Measurements from ENCODE around the gene MAD1L1. TPM values are rescaled to one million over a fixed set of nuclear protein-coding genes. Genes with fewer than 3 reads are reported as not detected.

Gene MAD1L1
- total and polyA plus RNA-seq, 2 of the 4 experiments (the other 2 are of a cell fraction), result 29.0 to 40.9 TPM

GRCh38 chr7:2116448-2116810 is 116.3 kb downstream of the MAD1L1 start:
- Histone ChIP-seq H3K27ac (ENCODE audit: insufficient read depth, low read length) (no peak overlapping the region), H4K5ac (ENCODE audit: low read depth, low read length) (no peak overlapping the region)
- CTCF ChIA-PET, result no interaction called here

More at GRCh38 chr7:2116448-2116810, 116.3 kb downstream of the MAD1L1 start:
- Histone ChIP-seq H2AK9ac (replicated peaks; ENCODE audit: low read depth, low read length, poor library complexity) (no peak overlapping the region), H3K36me3 (ENCODE audit: control insufficient read depth, insufficient read depth, low read length) (no peaks in the 10 kb centered on the region), H3K4me1 (ENCODE audit: control insufficient read depth, insufficient read depth, low read length) (peaks cover 23% of the 10 kb centered on the region), H2AK5ac (ENCODE audit: low read depth, low read length) (peak overlapping the region; percentile 23; the same call in 1 of the 2 replicates), H3K23ac (ENCODE audit: low read depth, low read length) (no peak overlapping the region), H3K79me1 (ENCODE audit: low read depth in 1 of 2, low read length in 2 of 2) (peaks cover 10 to 26% of the 10 kb centered on the region in 2 experiments; a peak in 3 of 4 replicates), H3K9ac (ENCODE audit: low read depth, low read length) (no peak overlapping the region), H4K91ac (ENCODE audit: insufficient read depth, low read depth, low read length) (no peak overlapping the region), H2BK15ac (ENCODE audit: low read depth, low read length) (no peak overlapping the region), H3K4me2 (ENCODE audit: low read depth, low read length) (no peak overlapping the region), H3K9me1 (ENCODE audit: insufficient read depth, low read length) (peaks cover 8% of the 10 kb centered on the region; the same call in 1 of the 2 replicates), H4K8ac (ENCODE audit: low read depth in 2 of 2, low read length in 2 of 2) (no peak overlapping the region), H3K9me3 (ENCODE audit: control insufficient read depth, insufficient read depth, low read length) (no peaks in the 10 kb centered on the region), H3K18ac (ENCODE audit: low read depth, low read length) (no peak overlapping the region), H2AFZ (replicated peaks; ENCODE audit: low read length, poor library complexity) (peak overlapping the region; percentile 26), H3K14ac (replicated peaks; ENCODE audit: low read depth, low read length) (no peak overlapping the region), H4K20me1 (ENCODE audit: insufficient read depth, low read length) (peaks cover 5% of the 10 kb centered on the region; the same call in 1 of the 2 replicates), H2BK5ac (ENCODE audit: low read depth, low read length, poor library complexity, severe bottlenecking) (no peak overlapping the region), H2BK20ac (ENCODE audit: low read depth, low read length) (no peak overlapping the region), H3K27me3 (ENCODE audit: control insufficient read depth, insufficient read depth, low read length) (no peaks in the 10 kb centered on the region), H3K4me3 (ENCODE audit: insufficient read depth, low read depth, low read length) (no peak overlapping the region), H3K4ac (ENCODE audit: low read depth, low read length) (peak overlapping the region; percentile 70; the same call in 1 of the 2 replicates), H2BK120ac (ENCODE audit: low read depth, low read length) (no peak overlapping the region), H3K56ac (ENCODE audit: extremely low read depth, insufficient read depth, low read length) (no peak overlapping the region)
- DNase-seq (no peak), ATAC-seq (ENCODE audit: low read depth) (no peak)
- intact Hi-C loops (cut with micrococcal nuclease), result no loop called here
- dilution Hi-C loops (cut with HindIII; ENCODE audit: low sequenced_read_pairs, unreplicated experiment), result no loop called here
- no TSS peak for BruUV-seq (replicated peaks)
- TF ChIP-seq RCOR1 (IDR thresholded peaks at IDR 0.05; ENCODE audit: insufficient replicate concordance, low read length) (no peak), FOS (IDR thresholded peaks at IDR 0.05; ENCODE audit: low read depth, low read length) (no peak), MXI1 (IDR thresholded peaks at IDR 0.05; ENCODE audit: borderline replicate concordance, low read depth, low read length) (no peak), NFE2L2 (IDR thresholded peaks at IDR 0.05; ENCODE audit: low read depth, low read length) (no peak), RAD21 (IDR thresholded peaks at IDR 0.05; ENCODE audit: low read length) (no peak), BHLHE40 (IDR thresholded peaks at IDR 0.05; ENCODE audit: low read depth, low read length) (no peak), POLR2A (IDR thresholded peaks at IDR 0.05; ENCODE audit: low read depth, low read length) (no peak), CEBPB (IDR thresholded peaks at IDR 0.05; ENCODE audit: low read depth, low read length) (no peak), CHD1 (IDR thresholded peaks at IDR 0.05; ENCODE audit: low read depth, low read length) (no peak), MAFK (IDR thresholded peaks at IDR 0.05; ENCODE audit: low read depth, low read length) (no peak), RFX5 (IDR thresholded peaks at IDR 0.05; ENCODE audit: low read depth, low read length) (no peak), CTCF (conservative IDR thresholded peaks at IDR 0.05; ENCODE audit: low read depth, low read length) (no peak), MAZ (IDR thresholded peaks at IDR 0.05; ENCODE audit: borderline replicate concordance, low read depth, low read length) (no peak), SMC3 (IDR thresholded peaks at IDR 0.05; ENCODE audit: low read depth, low read length) (no peak)
- TF ChIP-seq, protein P1, sequence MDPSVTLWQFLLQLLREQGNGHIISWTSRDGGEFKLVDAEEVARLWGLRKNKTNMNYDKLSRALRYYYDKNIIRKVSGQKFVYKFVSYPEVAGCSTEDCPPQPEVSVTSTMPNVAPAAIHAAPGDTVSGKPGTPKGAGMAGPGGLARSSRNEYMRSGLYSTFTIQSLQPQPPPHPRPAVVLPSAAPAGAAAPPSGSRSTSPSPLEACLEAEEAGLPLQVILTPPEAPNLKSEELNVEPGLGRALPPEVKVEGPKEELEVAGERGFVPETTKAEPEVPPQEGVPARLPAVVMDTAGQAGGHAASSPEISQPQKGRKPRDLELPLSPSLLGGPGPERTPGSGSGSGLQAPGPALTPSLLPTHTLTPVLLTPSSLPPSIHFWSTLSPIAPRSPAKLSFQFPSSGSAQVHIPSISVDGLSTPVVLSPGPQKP (IDR thresholded peaks at IDR 0.05; ENCODE audit: borderline replicate concordance, low read depth, low read length), result no peak
- TF ChIP-seq, protein P2, sequence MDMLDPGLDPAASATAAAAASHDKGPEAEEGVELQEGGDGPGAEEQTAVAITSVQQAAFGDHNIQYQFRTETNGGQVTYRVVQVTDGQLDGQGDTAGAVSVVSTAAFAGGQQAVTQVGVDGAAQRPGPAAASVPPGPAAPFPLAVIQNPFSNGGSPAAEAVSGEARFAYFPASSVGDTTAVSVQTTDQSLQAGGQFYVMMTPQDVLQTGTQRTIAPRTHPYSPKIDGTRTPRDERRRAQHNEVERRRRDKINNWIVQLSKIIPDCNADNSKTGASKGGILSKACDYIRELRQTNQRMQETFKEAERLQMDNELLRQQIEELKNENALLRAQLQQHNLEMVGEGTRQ (IDR thresholded peaks at IDR 0.05; ENCODE audit: low read depth, low read length), result no peak
- in situ Hi-C loops (cut with MboI; ENCODE audit: low sequenced_read_pairs), result no loop called here
- POLR2A ChIA-PET (ENCODE audit: unreplicated experiment), result no interaction called here
- WGBS, 2 experiments (ENCODE audit: extremely low coverage in 2 of 2, insufficient read length in 1 of 2), result no CpG with 5 or more reads among the region's 9 CpGs
